Measurements from ENCODE around the gene ZEB1. TPM values are rescaled to one million over a fixed set of nuclear protein-coding genes. Genes with fewer than 3 reads are reported as not detected.

ZEB1 gene
- total and polyA plus RNA-seq, 2 donors (not counting 1 experiment from before 2014, with no cell fraction given): 73.7 to 221 TPM

GRCh38 chr10:31418481-31418880, 99.5 kb downstream of the ZEB1 start:
- Histone ChIP-seq H3K9me3 (ENCODE audit: control insufficient read depth, insufficient read depth, low read depth, low read length) (no peaks in the 10 kb centered on the region), H2AFZ (ENCODE audit: low read length) (no peak overlapping the region), H3K9ac (ENCODE audit: insufficient read depth, low read length) (no peak overlapping the region), H3K36me3 (ENCODE audit: control insufficient read depth, insufficient read depth, low read length) (no peaks in the 10 kb centered on the region), H3K4me2 (ENCODE audit: extremely low read depth, insufficient read depth, low read length) (no peak overlapping the region), H3K79me2 (ENCODE audit: control insufficient read depth, insufficient read depth, low read length) (peaks cover 96% of the 10 kb centered on the region), H3K4me3 (replicated peaks in 1 of 4; ENCODE audit: control extremely low read depth in 1 of 4, insufficient read depth in 1 of 4, low read depth in 3 of 4, low read length in 4 of 4) (no peak overlapping the region), H3K27me3 (ENCODE audit: control insufficient read depth, insufficient read depth, low read length) (no peaks in the 10 kb centered on the region), H3K4me1 (ENCODE audit: control insufficient read depth, extremely low read depth, insufficient read depth, low read length) (no peaks in the 10 kb centered on the region), H3K27ac (ENCODE audit: insufficient read depth, low read length) (no peak overlapping the region), H4K20me1 (ENCODE audit: control insufficient read depth, extremely low read depth, insufficient read depth, low read length) (no peaks in the 10 kb centered on the region)
- DNase-seq (ENCODE audit: low read depth in 2 of 2): no peak
- TF ChIP-seq CTCF (conservative IDR thresholded peaks at IDR 0.05 in 1 of 2, IDR thresholded peaks at IDR 0.05 in 1 of 2; ENCODE audit: low read depth in 1 of 2, low read length in 2 of 2) (no peak), EZH2 (IDR thresholded peaks at IDR 0.05; ENCODE audit: low read length, missing control alignments) (no peak)

- Histone ChIP-seq H3K4me1 (ENCODE audit: control insufficient read depth, extremely low read depth, insufficient read depth, low read length) (no peaks in the 10 kb centered on the region), H3K79me2 (ENCODE audit: control insufficient read depth, insufficient read depth, low read length) (peaks cover 95% of the 10 kb centered on the region), H2AFZ (ENCODE audit: low read length) (no peak overlapping the region), H3K36me3 (ENCODE audit: control insufficient read depth, insufficient read depth, low read length) (no peaks in the 10 kb centered on the region), H3K9me3 (ENCODE audit: control insufficient read depth, insufficient read depth, low read depth, low read length) (no peaks in the 10 kb centered on the region), H3K4me3 (replicated peaks in 1 of 4; ENCODE audit: control extremely low read depth in 1 of 4, insufficient read depth in 1 of 4, low read depth in 3 of 4, low read length in 4 of 4) (no peak overlapping the region), H4K20me1 (ENCODE audit: control insufficient read depth, extremely low read depth, insufficient read depth, low read length) (no peaks in the 10 kb centered on the region), H3K27ac (ENCODE audit: insufficient read depth, low read length) (no peak overlapping the region), H3K4me2 (ENCODE audit: extremely low read depth, insufficient read depth, low read length) (no peak overlapping the region), H3K27me3 (ENCODE audit: control insufficient read depth, insufficient read depth, low read length) (no peaks in the 10 kb centered on the region), H3K9ac (ENCODE audit: insufficient read depth, low read length) (no peak overlapping the region)
- TF ChIP-seq EZH2 (IDR thresholded peaks at IDR 0.05; ENCODE audit: low read length, missing control alignments) (no peak), CTCF (conservative IDR thresholded peaks at IDR 0.05 in 1 of 2, IDR thresholded peaks at IDR 0.05 in 1 of 2; ENCODE audit: low read depth in 1 of 2, low read length in 2 of 2) (no peak)
- peak; percentile 31 to 96 for DNase-seq (ENCODE audit: low read depth in 2 of 2)
These were observed 100.5 kb downstream of the ZEB1 start for GRCh38 chr10:31419394-31420063.

- no peak overlapping the region for H2AFZ ChIP-seq (ENCODE audit: low read length)
- H4K20me1 ChIP-seq (ENCODE audit: control insufficient read depth, extremely low read depth, insufficient read depth, low read length): no peaks in the 10 kb centered on the region
- TF ChIP-seq EZH2 (IDR thresholded peaks at IDR 0.05; ENCODE audit: low read length, missing control alignments) (no peak), CTCF (conservative IDR thresholded peaks at IDR 0.05 in 1 of 2, IDR thresholded peaks at IDR 0.05 in 1 of 2; ENCODE audit: low read depth in 1 of 2, low read length in 2 of 2) (no peak)
- H3K36me3 ChIP-seq (ENCODE audit: control insufficient read depth, insufficient read depth, low read length): no peaks in the 10 kb centered on the region
- no peak overlapping the region for H3K9ac ChIP-seq (ENCODE audit: insufficient read depth, low read length)
- H3K4me3 ChIP-seq (replicated peaks in 1 of 4; ENCODE audit: control extremely low read depth in 1 of 4, insufficient read depth in 1 of 4, low read depth in 3 of 4, low read length in 4 of 4): no peak overlapping the region
- H3K27ac ChIP-seq (ENCODE audit: insufficient read depth, low read length): no peak overlapping the region
- peaks cover 94% of the 10 kb centered on the region for H3K79me2 ChIP-seq (ENCODE audit: control insufficient read depth, insufficient read depth, low read length)
- no peaks in the 10 kb centered on the region for H3K9me3 ChIP-seq (ENCODE audit: control insufficient read depth, insufficient read depth, low read depth, low read length)
- no peak for DNase-seq (ENCODE audit: low read depth in 2 of 2)
- H3K27me3 ChIP-seq (ENCODE audit: control insufficient read depth, insufficient read depth, low read length): no peaks in the 10 kb centered on the region
- no peaks in the 10 kb centered on the region for H3K4me1 ChIP-seq (ENCODE audit: control insufficient read depth, extremely low read depth, insufficient read depth, low read length)
- no peak overlapping the region for H3K4me2 ChIP-seq (ENCODE audit: extremely low read depth, insufficient read depth, low read length)
These were observed 102.3 kb downstream of the ZEB1 start for GRCh38 chr10:31421322-31421721.

All from fibroblast of lung (primary cell).